CD4-positive, alpha-beta T cell treated with Interleukin-6 for 4 hours (primary cell): ENCODE measurements around the gene ARMH1.
"Not testable (repeated sequence)": the region's sequence is repeated elsewhere in the genome, so short reads cannot be mapped to it uniquely, and the experiment has no call there.

Experiments
- DNase-seq: peaks from one replicate; pipeline ENCODE4 v3.0.0-alpha.2; 2020; ENCODE audit warnings: mixed read lengths

ARMH1 gene

GRCh38 chr1:44645476-44646244 is 28.9 kb upstream of the ARMH1 start:
- no peak for DNase-seq

GRCh38 chr1:44646261-44647110 is 28.0 kb upstream of the ARMH1 start:
- no peak for DNase-seq

- no peak for DNase-seq
Observed at GRCh38 chr1:44647896-44648295, 26.6 kb upstream of the ARMH1 start.

GRCh38 chr1:44648529-44649250 is 25.8 kb upstream of the ARMH1 start:
- DNase-seq = no peak

- DNase-seq = no peak
Observed at GRCh38 chr1:44649788-44650158, 24.7 kb upstream of the ARMH1 start.

GRCh38 chr1:44650159-44650831 is 24.2 kb upstream of the ARMH1 start:
- no peak for DNase-seq

- DNase-seq = no peak
Observed at GRCh38 chr1:44651069-44651468, 23.4 kb upstream of the ARMH1 start.

GRCh38 chr1:44652445-44653106 is 21.9 kb upstream of the ARMH1 start:
- DNase-seq = peak; percentile 78

- no peak for DNase-seq
Observed at GRCh38 chr1:44653107-44653964, 21.2 kb upstream of the ARMH1 start.

GRCh38 chr1:44654621-44655187 is 19.8 kb upstream of the ARMH1 start:
- no peak for DNase-seq

- no peak for DNase-seq
Observed at GRCh38 chr1:44655609-44656008, 18.9 kb upstream of the ARMH1 start.

- DNase-seq = no peak
Observed at GRCh38 chr1:44659566-44659965, 14.9 kb upstream of the ARMH1 start.

GRCh38 chr1:44660176-44660575 is 14.3 kb upstream of the ARMH1 start:
- no peak for DNase-seq

- no peak for DNase-seq
Observed at GRCh38 chr1:44661781-44662682, 12.5 kb upstream of the ARMH1 start.

GRCh38 chr1:44662683-44663030 is 11.9 kb upstream of the ARMH1 start:
- DNase-seq = no peak

GRCh38 chr1:44663417-44663816 is 11.1 kb upstream of the ARMH1 start:
- no peak for DNase-seq

- peak; percentile 35 for DNase-seq
Observed at GRCh38 chr1:44664730-44665370, 9.7 kb upstream of the ARMH1 start.

GRCh38 chr1:44666719-44667118 is 7.8 kb upstream of the ARMH1 start:
- DNase-seq = not testable (repeated sequence)
